OCI-LY3 (cell line): ENCODE data around the gene ARID5B.

Experiments used
- CTCF ChIP-seq: fragments of 200-600, 300-600 bp; sonication (generic); IDR thresholded peaks from 2 replicates; pipeline ENCODE4 v1.5.1; 2014; ENCODE audit warnings: antibody characterized with exemption, low read length, low read depth
- EZH2phosphoT487 ChIP-seq: fragments of 200-600 bp; shearing (Covaris generic); IDR thresholded peaks from 2 replicates; pipeline ENCODE4 v1.6.1; 2018; ENCODE audit warnings: antibody characterized with exemption, mixed run types, low read depth

GRCh38 chr10:61929555-61929954, 28.1 kb downstream of the ARID5B start:
- TF ChIP-seq CTCF, result no peak
- no peak for TF ChIP-seq EZH2phosphoT487
